Subcutaneous preadipocyte (primary cell): ENCODE measurements around the gene MTNR1B. TPM values are rescaled to one million over a fixed set of nuclear protein-coding genes. Genes with fewer than 3 reads are reported as not detected.

Experiments used
- small RNA-seq: library from RNA; depleted of rRNA; stranded (forward); fragments of <200 nt; gene quantifications from one replicate; pipeline ENCODE3, GENCODE V24; 2012
- total RNA-seq: library from RNA; depleted of rRNA; stranded (reverse); fragments of >200 nt; gene quantifications from 2 replicates; pipeline ENCODE4 v1.2.3, GENCODE V29; 2012

The MTNR1B gene
- not detected in 2 replicates for total RNA-seq

DNA sequence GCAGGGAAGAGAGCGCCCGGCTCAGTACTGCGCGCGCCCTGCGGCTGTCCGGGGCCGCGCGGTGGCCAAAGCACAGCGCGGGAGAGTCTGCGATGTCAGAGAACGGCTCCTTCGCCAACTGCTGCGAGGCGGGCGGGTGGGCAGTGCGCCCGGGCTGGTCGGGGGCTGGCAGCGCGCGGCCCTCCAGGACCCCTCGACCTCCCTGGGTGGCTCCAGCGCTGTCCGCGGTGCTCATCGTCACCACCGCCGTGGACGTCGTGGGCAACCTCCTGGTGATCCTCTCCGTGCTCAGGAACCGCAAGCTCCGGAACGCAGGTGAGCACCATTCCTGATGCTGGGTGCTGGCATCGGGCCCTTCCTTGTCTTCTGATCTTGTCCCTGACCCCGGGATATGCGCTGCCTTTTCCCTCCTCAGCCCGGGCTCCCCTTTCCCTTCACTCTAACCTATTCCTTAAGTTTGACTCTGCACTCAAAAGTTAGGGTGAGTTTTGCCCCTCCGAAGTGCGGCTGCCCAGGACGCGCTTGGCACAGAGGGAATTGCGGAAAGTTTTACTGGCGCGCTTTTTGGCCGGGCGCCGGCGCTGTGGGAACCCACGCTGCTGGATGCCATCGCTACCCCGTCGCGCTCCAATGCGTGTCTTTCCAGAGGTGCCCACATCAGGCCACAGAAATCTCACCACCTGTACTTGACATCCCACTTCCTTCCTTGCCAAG, at the start of gene MTNR1B:
MTNR1B (plus strand) TSS at position 18 of the 714 bp plus-strand sequence; CDS start at position 93, 75 bp downstream.

Small RNAs within 50 kb of the gene (small RNA-seq; reads per million reads assigned to genes)
- not detected for gene SNRPGP16

Other genes with a start within 250 kb of the MTNR1B start
- gene SLC36A4, start 228.3 kb downstream of the MTNR1B start, total RNA-seq: 9.0 and 10.7 TPM in 2 replicates